Activated CD4-positive, CD25-positive, alpha-beta regulatory T cell treated with anti-CD3 and anti-CD28 coated beads, Interleukin-2, amount 50 U/mL, for 24 hours (primary cell): ENCODE measurements around the gene MET.
"Not testable (repeated sequence)": the region's sequence is repeated elsewhere in the genome, so short reads cannot be mapped to it uniquely, and the experiment has no call there.

ENCODE experiments used
- ATAC-seq, 2 donors: fragments of 150-1000 bp; cut with Tn5 transposase; one replicate each; pipeline ENCODE4 v1.10.0; 2021; ENCODE audit warnings: mild to moderate bottlenecking in 1 of 2, moderate library complexity in 1 of 2

MET gene

DNA sequence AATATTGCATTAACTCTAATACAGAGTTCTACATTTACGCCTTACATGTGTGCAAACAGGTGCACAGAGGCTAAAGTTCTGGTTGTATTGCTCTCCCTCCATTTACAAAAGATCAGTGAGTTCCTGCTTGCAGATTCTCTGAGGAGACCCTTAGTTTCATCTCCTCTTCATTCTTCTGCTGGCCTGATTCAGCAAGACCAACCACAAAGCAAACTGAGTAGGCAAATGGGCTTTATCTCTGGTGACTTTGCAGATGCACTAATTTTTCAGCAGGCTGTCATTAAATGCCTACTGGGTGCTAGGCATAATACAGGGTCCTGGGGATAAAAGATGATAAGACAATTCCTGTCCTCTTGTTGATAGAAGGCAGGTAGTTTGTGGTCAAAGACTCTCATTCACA is 56.4 kb downstream of the MET start:
- ATAC-seq = no peak

DNA sequence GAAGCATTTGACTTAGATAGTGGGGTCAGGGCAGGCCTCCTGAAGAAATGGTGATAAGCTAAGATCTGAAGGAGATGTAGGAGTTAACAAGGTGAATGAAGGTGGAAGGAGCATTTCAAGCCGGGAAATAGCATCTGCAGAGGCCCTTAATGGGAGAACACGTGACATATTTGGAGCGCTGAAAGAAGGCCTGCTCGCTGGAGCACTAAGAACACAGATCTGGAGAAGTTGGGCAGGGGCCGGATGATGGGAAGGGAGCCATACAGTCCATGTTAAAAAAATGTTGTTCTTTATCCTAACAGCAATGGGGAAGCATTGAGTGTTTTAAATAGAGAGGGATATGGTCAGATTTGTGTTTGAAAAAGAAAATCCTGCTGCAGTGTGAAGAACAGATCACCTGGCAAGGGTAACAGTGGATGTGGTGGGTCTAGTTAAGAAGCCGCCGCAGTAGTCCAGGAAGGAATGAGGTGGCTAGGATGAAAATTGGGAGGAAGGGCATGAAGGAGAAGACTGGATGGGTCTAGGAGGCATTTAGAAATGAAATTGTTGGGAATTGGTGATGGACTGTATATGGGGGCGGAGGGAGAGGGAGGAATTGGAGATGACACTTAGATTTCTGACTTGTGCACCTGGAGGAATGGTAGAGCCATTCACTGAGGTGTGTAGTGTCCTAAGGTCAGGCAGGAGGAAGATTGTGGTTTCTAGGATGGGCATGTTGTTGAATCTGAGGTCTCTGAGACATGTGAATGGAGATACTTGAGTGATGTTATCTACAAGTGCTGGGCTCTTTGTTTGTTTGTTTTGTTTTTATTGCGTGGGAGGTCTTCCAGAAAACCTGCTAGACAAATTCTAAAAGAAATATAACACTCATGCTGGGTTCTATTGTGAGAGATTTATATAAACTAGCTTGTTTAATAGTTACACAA is 58.4 kb downstream of the MET start:
- no peak for ATAC-seq

DNA sequence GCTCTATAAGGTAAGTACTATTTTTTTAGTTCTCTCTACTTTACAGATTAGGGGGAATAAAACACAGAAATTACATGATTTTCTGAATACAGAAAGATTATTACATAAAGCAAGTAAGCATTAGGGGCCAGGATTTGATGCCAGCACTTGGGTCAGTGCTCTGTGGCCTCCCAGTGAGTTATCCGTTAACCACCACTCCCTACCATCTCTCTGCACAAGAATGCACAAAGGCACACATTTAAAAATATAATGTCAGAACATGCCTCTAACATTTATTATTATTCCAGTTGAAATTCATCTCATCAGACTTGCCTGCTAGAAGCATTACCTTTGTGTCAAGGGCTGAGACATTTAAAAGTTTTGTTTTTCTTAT is 59.0 kb downstream of the MET start:
- ATAC-seq = no peak

DNA sequence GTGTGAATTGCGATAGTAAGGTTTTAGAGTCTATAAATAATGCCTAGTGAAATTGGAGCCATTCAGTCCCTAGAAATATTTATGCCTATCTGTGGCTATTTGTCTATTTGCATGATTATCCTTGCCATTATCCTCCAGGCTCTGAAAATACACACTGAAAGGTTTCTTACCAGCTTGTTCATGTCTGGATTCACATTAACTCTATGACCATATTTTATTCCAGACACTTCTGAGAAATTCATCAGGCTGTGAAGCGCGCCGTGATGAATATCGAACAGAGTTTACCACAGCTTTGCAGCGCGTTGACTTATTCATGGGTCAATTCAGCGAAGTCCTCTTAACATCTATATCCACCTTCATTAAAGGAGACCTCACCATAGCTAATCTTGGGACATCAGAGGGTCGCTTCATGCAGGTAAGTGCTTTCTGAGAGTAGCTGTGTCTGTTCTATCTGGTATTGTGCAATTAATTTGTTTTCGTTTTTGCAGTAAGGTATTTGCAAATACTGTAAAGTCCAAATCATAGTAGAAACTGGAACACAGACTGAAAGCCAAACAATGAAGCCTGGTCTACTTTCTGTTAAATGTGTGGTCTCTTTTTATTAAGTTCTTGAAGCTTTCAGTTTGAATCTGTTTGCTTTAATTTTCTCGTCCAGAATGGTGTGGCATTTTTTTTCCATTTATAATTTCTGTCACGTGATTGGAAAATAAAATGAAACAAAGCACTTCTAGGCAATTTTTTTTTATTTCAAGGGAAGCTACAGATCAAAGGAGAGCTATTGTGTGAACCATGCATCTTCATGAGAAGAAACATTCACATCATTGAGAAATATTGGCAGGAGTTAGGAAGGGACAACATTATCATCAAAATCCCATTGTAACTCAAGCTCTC is 59.7 kb downstream of the MET start:
- no peak for ATAC-seq

DNA sequence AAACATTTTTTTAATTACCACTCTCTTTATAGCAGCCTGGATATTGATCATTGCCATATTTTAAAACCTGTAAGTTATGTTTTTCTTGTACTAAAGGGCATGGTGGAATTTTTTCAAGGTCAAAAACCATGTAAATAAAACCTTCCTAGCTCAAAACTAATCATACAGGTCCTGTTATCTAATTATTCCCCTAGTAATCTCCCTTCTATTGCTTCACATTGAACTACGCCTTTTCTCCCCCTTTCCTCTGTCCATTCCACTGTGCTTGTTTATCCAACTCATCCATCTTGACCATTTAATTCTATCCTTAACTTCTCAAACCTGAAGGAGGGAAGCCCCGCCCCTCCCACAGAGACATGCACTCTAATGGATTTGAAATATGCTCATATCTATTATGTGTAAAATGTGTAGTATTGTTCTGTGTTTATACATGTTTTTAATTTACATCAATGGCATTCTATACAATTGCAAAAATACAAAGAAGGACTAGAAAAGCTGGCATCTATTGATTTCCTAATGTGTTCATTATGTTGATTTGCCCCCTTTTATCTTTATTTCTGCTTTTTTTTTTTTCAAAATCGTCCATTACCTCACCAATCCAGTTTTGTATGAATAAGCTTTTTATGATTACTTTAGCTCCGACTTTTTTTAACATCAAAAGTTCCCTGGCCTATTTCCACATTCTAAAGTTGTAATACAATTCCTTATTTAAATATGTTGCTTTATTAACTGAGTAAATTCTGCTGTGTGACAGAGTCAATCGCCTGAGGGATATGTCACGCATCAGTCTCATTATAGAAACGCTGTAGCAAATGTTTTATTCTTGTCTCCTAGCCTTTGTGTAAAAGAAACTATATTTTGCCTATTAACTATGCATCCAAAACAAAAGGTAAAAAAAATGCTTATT is 61.0 kb downstream of the MET start:
- ATAC-seq = no peak

DNA sequence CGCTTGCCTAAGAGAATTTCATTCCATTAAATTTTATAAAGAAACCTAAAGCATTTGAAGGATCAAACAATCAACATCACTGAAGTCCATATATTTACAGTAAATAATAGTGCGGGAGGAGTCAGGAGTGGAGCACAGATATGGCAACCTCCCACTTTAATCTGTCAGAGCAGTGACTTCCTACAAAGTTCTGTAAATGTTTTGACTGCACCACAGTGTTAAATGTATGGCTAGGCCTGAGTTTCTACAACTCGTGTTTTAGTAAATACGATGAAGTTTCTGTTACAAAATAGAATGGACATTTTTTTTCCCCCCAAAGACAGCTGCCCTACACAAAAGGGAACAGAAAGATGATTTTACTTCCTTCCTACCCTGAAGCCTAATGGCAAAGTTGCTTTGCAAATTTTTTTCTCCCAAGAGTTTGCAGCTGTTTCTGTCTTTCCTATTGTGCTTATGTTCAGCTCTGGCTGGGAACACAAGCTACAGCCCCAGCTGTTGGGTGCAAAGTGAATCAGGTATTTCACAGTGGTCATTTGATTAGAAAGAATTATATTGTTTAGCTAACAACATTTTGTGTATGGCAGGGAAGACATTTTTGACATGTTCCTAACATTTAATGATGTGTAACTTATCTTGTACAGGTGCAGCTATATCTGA is 62.1 kb downstream of the MET start:
- ATAC-seq = no peak

DNA sequence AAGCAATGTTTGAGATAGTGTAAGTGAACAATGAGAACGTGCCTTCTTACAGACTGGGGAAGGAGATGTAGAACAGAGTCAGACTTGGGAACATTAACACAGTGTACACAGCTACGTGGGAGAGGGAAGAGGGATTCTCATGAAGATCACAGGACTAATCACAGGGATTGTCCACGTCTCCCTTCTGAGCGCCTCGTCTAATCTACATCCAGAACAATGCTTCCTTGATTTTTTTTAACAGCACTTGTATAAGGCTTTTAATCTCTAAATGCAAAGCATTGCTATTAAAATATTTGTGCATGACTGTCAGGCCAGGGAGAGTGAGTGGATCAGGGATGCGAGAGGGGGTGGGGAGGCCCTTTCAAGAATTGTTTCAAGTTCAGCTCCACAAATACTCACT is 62.7 kb downstream of the MET start:
- no peak for ATAC-seq

DNA sequence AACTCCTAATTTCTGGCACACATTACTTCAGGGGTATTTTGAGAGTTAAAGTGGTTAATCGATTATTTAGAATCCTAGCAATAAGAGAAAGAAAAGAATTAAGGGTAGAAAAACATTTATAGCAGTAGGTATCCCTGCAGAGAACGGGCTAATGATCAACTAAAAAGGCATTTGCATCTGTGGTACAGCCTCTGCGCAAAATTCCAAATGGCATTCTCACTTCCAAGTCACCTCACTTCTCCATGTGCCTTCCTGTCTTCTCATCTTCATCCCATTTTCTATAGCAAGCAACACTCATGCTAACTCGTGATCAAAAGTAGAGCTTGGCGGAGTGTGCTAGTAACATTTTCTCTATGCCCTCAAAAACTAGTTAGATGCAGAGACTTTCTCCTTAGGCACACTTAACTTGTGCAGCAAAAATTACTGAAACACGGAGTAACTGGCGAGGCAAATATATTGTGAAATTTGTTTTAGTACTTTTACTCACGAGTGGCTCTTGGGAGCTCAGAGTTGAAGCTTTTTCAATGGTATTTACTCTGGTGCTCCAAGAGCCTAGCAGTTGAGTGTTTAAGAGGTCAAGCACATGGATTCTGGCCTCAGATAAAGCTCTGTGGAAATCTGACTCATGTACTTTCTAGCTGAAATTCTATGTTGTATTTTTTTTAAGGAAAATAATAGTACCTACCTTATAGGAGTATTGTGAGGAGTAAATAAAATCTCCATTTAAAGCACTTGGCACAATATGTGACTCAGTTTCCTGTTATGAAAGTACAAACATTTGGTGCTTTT is 65.1 kb downstream of the MET start:
- no peak for ATAC-seq

DNA sequence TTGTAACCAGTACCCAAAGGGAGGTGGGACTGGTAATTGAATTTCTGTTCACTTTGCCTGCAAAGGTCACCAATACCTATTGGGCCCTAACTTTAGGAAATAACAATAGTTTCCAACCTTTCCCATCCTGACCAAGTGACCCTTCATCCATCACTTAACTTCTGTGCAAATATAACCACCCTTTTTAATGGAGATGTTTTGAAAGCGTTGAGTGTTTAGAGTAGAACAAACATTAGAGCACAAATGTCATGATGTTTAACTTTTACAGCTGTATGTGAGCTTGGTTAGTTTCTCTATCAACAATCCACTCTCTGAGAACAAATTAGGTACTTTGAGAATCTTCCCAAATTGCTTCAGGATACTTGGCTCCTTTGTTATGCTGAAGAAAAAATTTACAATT is 66.4 kb downstream of the MET start:
- no peak for ATAC-seq

DNA sequence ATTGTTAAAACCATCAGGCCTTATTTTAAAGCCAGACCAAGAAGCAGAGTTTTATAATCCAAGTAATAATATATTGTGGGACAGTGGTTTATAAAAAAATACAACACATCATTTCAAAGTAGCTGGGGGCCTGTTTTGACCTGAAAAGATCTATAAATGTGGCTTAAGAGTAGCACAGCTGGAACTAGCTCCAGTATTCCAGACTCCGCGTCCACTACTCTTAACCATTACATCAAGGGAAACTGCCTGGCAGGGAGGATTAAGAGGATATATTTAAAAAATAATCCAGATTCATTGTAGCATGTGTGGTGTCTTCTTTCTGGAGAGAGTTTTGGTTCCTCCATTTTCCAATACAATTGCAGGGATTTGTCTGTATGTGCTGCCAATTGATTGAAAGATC is 67.3 kb downstream of the MET start:
- no peak for ATAC-seq

DNA sequence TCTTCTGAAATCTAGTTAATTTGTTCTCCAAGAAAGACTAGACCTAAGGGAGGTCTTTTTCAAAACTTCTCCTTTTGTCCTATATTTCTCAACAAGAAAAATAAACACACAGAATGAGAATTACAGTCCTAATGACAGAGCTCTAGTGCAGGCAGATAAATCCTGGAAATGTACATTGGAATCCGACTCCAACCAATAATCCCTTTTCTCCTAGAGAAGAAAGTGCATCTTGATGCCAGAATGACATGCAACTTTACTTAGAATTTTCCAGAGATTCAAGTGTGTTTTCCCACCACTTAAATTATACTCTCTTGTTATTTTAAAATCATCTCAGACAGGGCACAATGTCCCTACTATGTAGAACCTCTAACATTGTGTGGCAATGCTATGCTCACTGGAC is 68.2 kb downstream of the MET start:
- ATAC-seq = no peak

DNA sequence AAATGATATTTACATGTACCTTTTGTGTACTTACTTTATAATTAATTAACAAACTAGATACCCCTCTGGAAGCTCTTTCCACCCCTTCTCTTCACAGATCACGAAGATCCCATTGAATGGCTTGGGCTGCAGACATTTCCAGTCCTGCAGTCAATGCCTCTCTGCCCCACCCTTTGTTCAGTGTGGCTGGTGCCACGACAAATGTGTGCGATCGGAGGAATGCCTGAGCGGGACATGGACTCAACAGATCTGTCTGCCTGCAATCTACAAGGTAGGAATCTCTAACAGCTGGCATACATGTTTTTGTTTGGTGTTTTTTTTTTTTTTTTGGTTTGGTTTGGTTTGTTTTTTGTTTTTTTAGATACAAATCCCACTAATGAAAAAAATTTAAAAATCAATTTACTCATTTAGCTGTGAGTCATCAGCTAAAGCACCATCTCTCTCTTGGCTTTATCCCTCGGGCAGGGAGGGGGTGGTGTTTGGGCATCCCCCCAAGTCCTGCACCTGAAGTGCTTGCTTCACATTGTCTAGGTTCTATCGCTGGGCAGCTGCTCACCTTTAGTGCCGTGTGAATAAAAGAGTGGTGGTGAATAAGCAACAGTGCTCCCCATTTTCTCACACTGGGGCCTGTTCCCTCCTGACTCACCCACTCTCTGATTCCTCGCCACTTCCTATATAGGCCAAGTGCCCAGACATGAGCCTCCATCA is 68.9 kb downstream of the MET start:
- no peak for ATAC-seq

DNA sequence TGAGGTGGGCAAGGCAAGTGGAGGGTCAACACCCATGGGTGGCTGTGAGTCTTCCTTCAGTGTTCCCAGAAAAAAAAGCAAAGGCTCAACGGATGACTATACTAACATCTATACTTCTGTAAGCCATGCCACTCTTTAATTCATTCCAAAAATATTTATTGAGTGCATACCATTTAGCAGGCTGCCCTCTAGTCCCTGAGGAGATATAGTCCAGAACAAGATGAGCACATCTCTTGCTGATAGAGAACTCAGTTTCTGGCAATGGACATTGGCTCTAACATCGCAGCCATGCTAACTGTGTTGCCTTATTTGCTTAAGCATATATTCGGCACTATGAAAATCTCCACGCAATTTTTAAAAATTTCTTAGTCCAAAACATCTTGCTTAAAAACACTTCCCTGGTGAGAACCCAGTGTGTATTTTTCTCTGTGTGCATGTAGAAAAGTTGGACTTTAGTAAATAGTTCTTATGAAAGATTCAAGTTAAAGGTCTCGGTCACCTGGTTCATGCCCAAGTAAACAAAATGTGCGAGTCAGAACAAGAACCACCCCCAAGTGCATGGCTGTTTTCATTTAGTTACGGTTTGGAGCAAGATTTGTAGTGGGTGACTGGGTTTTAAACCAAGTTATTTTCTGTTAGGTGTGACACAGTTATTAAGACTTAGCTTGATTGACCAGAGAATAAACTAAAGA is 69.8 kb downstream of the MET start:
- ATAC-seq = no peak

DNA sequence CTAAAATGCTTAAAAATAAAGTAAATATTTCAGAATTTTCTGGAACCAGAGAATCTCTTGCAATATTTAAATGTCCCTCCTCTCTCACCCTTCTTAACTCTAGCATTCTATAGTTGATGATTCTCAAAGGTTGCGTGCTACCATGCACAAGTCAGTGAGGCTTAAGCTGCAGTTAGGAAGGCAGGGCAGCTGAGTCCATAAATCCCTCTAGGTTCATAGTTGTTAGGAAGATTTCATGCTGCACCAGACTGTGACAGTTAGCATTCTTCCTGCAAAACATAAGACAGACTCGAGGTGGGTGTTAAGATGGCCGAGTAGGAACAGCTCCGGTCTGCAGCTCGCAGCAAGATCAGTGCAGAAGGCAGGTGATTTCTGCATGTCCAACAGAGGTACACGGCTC is 70.6 kb downstream of the MET start:
- no peak for ATAC-seq

DNA sequence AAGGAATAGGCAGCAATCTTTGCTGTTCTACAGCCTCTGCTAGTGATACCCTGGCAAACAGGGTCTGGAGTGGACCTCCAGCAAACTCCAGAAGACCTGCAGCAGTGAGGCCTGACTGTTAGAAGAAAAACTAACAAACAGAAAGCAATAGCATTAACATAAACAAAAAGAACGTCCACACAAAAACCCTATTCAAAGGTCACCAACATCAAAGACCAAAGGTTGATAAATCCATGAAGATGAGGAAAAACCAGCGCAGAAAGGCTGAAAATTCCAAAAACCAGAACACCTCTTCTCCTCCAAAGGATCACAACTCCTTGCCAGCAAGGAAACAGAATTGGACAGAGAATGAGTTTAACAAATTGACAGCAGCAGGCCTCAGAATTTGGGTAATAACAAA is 71.8 kb downstream of the MET start:
- ATAC-seq = not testable (repeated sequence)

DNA sequence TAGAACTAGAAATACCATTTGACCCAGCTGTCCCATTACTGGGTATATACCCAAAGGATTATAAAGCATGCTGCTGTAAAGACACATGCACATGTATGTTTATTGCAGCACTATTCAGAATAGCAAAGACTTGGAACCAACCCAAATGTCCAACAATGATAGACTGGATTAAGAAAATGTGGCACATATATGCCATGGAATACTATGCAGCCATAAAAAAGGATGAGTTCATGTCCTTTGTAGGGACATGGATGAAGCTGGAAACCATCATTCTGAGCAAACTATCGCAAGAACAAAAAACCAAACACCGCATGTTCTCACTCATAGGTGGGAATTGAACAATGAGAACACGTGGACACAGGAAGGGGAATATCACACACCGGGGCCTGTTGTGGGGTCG is 74.4 kb downstream of the MET start:
- not testable (repeated sequence) for ATAC-seq

DNA sequence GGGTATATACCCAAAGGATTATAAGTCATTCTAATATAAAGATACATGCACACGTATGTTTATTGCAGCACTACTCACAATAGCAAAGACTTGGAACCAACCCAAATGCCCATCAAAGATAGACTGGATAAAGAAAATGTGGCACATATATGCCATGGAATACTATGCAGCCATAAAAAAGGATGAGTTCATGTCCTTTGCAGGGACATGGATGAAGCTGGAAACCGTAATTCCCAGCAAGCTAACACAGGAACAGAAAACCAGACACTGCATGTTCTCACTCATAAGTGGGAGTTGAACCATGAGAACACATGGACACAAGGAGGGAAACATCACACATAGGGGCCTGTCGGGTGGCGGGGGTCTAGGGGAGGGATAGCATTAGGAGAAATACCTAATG is 79.1 kb downstream of the MET start:
- ATAC-seq = not testable (repeated sequence)

DNA sequence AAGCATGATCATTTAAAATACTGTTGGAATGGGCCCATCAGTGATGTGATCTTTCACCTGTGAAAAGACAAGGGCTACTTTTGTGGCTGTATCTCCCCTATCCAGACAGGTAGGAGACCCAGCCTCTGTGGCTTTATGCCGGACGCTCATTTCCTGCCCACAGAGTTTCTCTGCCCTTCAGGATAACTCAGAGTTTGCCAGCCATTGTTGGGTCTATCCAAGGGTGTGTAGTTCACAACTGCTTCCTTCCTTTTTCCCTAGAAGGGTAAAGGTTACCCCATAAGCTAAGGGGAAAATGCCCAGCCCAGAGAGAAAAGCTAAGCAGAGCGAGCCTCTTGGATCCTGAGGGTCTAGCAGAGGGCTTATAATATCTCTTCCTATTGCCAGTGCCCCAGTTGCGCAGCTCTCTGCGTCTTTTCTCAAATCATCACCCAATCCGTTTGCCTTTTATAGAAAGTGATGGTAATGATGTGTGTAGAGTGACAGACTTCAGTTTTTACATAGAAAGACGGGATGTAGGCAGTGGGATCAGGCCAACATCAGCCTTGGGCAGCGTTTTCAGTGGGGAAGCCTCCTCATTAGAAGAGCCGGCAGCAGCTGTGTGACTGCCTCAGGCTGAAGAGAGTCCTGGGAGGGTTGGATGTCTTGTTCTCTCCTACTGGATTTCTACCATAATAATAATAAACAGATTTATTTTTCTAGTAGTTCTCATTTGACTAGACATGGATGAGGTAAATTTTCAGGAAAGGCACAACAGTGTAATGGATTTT is 80.5 kb downstream of the MET start:
- no peak for ATAC-seq

DNA sequence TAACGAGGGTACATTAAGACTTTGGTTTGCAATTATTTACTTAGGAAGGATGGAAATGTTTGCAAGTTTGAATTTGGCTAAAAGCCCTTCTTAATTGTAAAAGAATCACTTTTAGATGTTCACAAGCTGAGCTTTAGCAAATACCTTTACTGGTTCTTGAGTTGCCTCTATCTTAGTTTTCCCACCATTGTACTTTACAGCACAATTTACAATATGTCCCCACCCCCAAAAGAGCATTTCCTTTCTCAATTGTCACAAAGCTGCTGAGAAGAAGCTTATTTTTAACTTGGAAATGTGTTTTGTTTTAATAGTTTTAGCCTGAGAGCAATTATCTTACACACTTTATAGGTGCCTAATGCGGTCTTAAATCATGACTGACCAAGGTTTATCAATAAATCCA is 81.1 kb downstream of the MET start:
- no peak for ATAC-seq
